Femur (tissue), 1 donor: ENCODE data around the gene MED19.
"Not testable (repeated sequence)": the region's sequence is repeated elsewhere in the genome, so short reads cannot be mapped to it uniquely, and the experiment has no call there.

Experiments used
- DNase-seq: peaks from one replicate; pipeline ENCODE4 v3.0.0-alpha.2; 2017

Gene MED19

GRCh38 chr11:57711414-57712255 lies at the start of gene MED19:
MED19 (minus strand) TSS chr11:57712215; CDS start chr11:57712179, 36 bp downstream.
- DNase-seq: no peak

GRCh38 chr11:57758174-57758573 lies 46.2 kb upstream of the MED19 start:
- DNase-seq: no peak

GRCh38 chr11:57752954-57753353 lies 40.9 kb upstream of the MED19 start:
- no peak for DNase-seq

- no peak for DNase-seq
These were observed 39.8 kb upstream of the MED19 start, which contains the start of gene BTBD18 for GRCh38 chr11:57751676-57752253. BTBD18 (minus strand) TSS chr11:57751819; CDS start chr11:57751188, 631 bp downstream.

- no peak for DNase-seq
These were observed 39.2 kb upstream of the MED19 start for GRCh38 chr11:57751176-57751575.

GRCh38 chr11:57746920-57747319 lies 34.9 kb upstream of the MED19 start:
- no peak for DNase-seq

GRCh38 chr11:57745206-57745605 lies 33.2 kb upstream of the MED19 start:
- DNase-seq: no peak

- DNase-seq: no peak
These were observed 32.3 kb upstream of the MED19 start for GRCh38 chr11:57744357-57744756.

GRCh38 chr11:57742087-57742452 lies 30.1 kb upstream of the MED19 start:
- DNase-seq: no peak

GRCh38 chr11:57741132-57742086 lies 29.4 kb upstream of the MED19 start, which contains the start of gene SELENOH:
SELENOH (plus strand) TSS chr11:57741491; CDS start chr11:57741596, 105 bp downstream.
- DNase-seq: peak; percentile 98

GRCh38 chr11:57735619-57736298 lies 23.7 kb upstream of the MED19 start:
- DNase-seq: no peak

- DNase-seq: no peak
These were observed 20.6 kb upstream of the MED19 start for GRCh38 chr11:57732661-57733060.

GRCh38 chr11:57729479-57729878 lies 17.5 kb upstream of the MED19 start:
- DNase-seq: no peak

GRCh38 chr11:57728829-57729228 lies 16.8 kb upstream of the MED19 start:
- no peak for DNase-seq

GRCh38 chr11:57727185-57727584 lies 15.2 kb upstream of the MED19 start:
- no peak for DNase-seq

GRCh38 chr11:57716726-57717125 lies 4.7 kb upstream of the MED19 start:
- DNase-seq: not testable (repeated sequence)

- no peak for DNase-seq
These were observed 1.8 kb upstream of the MED19 start for GRCh38 chr11:57713835-57714234.

- DNase-seq: peak; percentile 96
These were observed 488 bp upstream of the MED19 start, which contains the start of gene TMX2 for GRCh38 chr11:57712256-57713150. TMX2 (plus strand) TSS chr11:57712593; CDS start chr11:57712619, 26 bp downstream.

GRCh38 chr11:57709802-57710367 lies 2.1 kb downstream of the MED19 start:
- no peak for DNase-seq

- not testable (repeated sequence) for DNase-seq
These were observed 6.6 kb downstream of the MED19 start for GRCh38 chr11:57705432-57705831.

- no peak for DNase-seq
These were observed 7.1 kb downstream of the MED19 start for GRCh38 chr11:57704932-57705331.
